ENCODE data around the gene SMC3.

GRCh38 chr10:110530131-110530831, 37.2 kb upstream of the SMC3 start:
- TF ChIP-seq HMG20B (CRISPR knock-in tag; conservative IDR thresholded peaks at IDR 0.05): no peak
- TF ChIP-seq, protein P1, sequence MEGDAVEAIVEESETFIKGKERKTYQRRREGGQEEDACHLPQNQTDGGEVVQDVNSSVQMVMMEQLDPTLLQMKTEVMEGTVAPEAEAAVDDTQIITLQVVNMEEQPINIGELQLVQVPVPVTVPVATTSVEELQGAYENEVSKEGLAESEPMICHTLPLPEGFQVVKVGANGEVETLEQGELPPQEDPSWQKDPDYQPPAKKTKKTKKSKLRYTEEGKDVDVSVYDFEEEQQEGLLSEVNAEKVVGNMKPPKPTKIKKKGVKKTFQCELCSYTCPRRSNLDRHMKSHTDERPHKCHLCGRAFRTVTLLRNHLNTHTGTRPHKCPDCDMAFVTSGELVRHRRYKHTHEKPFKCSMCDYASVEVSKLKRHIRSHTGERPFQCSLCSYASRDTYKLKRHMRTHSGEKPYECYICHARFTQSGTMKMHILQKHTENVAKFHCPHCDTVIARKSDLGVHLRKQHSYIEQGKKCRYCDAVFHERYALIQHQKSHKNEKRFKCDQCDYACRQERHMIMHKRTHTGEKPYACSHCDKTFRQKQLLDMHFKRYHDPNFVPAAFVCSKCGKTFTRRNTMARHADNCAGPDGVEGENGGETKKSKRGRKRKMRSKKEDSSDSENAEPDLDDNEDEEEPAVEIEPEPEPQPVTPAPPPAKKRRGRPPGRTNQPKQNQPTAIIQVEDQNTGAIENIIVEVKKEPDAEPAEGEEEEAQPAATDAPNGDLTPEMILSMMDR (CRISPR knock-in tag; IDR thresholded peaks at IDR 0.05): no peak
- no peak for TF ChIP-seq GTF2F1 (IDR thresholded peaks at IDR 0.05; ENCODE audit: low read length)
- TF ChIP-seq, protein P2, sequence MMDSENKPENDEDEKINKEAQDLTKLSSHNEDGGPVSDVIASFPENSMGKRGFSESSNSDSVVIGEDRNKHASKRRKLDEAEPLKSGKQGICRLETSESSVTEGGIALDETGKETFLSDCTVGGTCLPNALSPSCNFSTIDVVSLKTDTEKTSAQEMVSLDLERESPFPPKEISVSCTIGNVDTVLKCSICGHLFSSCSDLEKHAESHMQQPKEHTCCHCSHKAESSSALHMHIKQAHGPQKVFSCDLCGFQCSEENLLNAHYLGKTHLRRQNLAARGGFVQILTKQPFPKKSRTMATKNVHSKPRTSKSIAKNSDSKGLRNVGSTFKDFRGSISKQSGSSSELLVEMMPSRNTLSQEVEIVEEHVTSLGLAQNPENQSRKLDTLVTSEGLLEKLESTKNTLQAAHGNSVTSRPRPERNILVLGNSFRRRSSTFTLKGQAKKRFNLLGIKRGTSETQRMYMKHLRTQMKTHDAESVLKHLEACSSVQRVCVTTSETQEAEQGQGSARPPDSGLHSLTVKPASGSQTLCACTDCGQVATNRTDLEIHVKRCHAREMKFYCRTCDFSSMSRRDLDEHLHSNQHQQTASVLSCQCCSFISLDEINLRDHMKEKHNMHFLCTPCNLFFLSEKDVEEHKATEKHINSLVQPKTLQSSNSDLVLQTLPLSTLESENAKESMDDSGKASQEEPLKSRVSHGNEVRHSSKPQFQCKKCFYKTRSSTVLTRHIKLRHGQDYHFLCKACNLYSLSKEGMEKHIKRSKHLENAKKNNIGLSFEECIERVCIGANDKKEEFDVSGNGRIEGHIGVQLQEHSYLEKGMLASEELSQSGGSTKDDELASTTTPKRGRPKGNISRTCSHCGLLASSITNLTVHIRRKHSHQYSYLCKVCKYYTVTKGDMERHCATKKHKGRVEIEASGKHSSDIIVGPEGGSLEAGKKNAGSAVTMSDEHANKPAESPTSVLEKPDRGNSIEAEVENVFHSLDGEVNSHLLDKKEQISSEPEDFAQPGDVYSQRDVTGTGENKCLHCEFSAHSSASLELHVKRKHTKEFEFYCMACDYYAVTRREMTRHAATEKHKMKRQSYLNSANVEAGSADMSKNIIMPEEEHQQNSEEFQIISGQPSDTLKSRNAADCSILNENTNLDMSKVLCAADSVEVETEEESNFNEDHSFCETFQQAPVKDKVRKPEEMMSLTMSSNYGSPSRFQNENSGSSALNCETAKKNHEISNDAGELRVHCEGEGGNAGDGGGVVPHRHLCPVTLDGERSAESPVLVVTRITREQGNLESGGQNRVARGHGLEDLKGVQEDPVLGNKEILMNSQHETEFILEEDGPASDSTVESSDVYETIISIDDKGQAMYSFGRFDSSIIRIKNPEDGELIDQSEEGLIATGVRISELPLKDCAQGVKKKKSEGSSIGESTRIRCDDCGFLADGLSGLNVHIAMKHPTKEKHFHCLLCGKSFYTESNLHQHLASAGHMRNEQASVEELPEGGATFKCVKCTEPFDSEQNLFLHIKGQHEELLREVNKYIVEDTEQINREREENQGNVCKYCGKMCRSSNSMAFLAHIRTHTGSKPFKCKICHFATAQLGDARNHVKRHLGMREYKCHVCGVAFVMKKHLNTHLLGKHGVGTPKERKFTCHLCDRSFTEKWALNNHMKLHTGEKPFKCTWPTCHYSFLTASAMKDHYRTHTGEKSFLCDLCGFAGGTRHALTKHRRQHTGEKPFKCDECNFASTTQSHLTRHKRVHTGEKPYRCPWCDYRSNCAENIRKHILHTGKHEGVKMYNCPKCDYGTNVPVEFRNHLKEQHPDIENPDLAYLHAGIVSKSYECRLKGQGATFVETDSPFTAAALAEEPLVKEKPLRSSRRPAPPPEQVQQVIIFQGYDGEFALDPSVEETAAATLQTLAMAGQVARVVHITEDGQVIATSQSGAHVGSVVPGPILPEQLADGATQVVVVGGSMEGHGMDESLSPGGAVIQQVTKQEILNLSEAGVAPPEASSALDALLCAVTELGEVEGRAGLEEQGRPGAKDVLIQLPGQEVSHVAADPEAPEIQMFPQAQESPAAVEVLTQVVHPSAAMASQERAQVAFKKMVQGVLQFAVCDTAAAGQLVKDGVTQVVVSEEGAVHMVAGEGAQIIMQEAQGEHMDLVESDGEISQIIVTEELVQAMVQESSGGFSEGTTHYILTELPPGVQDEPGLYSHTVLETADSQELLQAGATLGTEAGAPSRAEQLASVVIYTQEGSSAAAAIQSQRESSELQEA (CRISPR knock-in tag; IDR thresholded peaks at IDR 0.05; ENCODE audit: not compliant biosample characterization): no peak
- no peak for TF ChIP-seq MAFF (IDR thresholded peaks at IDR 0.05; ENCODE audit: low read depth, low read length)
- no peak for TF ChIP-seq ZNF691 (CRISPR knock-in tag; IDR thresholded peaks at IDR 0.05; ENCODE audit: borderline replicate concordance, low read depth)
- TF ChIP-seq ZNF607 (CRISPR knock-in tag; IDR thresholded peaks at IDR 0.05; ENCODE audit: borderline replicate concordance): no peak
- TF ChIP-seq ZNF3 (CRISPR knock-in tag; IDR thresholded peaks at IDR 0.05): no peak
